OCI-LY3 (cell line): ENCODE measurements around the gene COLGALT1.

Source experiments
- H2AFZ ChIP-seq: fragments of 200-600, 300-600 bp; shearing (Covaris generic); 2 replicates; pipeline ENCODE4 v1.6.0; 2014; ENCODE audit warnings: antibody characterized with exemption, low read depth, low read length
- H3K27ac ChIP-seq: fragments of 200-600, 300-600 bp; sonication (generic); 2 replicates; pipeline ENCODE4 v1.5.1; 2014; ENCODE audit warnings: mild to moderate bottlenecking, low read length, moderate library complexity, mixed read lengths
- H3K27me3 ChIP-seq: fragments of 200-600, 300-600 bp; sonication (generic); 2 replicates; pipeline ENCODE4 v1.6.1; 2014; ENCODE audit warnings: low read depth, low read length, mixed read lengths
- H3K36me3 ChIP-seq: fragments of 200-600, 300-600 bp; sonication (generic); replicated peaks from 2 replicates; pipeline ENCODE3; 2014; ENCODE audit warnings: low read depth, low read length, mixed read lengths
- H3K4me1 ChIP-seq: fragments of 300-600, 200-600 bp; sonication (generic); 2 replicates; pipeline ENCODE4 v1.6.1; 2014; ENCODE audit warnings: low read length, mixed read lengths
- H3K4me2 ChIP-seq: fragments of 200-600, 300-600 bp; sonication (generic); 2 replicates; pipeline ENCODE4 v1.6.1; 2014; ENCODE audit warnings: low read length, mixed read lengths
- H3K4me3 ChIP-seq: fragments of 300-600, 200-600 bp; sonication (generic); 2 replicates; pipeline ENCODE4 v1.5.1; 2014; ENCODE audit warnings: antibody characterized with exemption, mild to moderate bottlenecking, low read length, moderate library complexity
- H3K79me2 ChIP-seq: fragments of 300-600, 200-600 bp; shearing (Covaris generic); 2 replicates; pipeline ENCODE4 v1.6.1; 2014; ENCODE audit warnings: mild to moderate bottlenecking, low read length, mixed read lengths
- H3K9ac ChIP-seq: fragments of 300-600, 200-600 bp; shearing (Covaris generic); 2 replicates; pipeline ENCODE4 v1.6.0; 2014; ENCODE audit warnings: mild to moderate bottlenecking, low read length, moderate library complexity
- H3K9me3 ChIP-seq: fragments of 200-600, 300-600 bp; shearing (Covaris generic); 2 replicates; pipeline ENCODE4 v1.6.1; 2014; ENCODE audit warnings: low read length, mixed read lengths; ENCODE audit not compliant: insufficient read depth
- H4K20me1 ChIP-seq: fragments of 200-600, 300-600 bp; sonication (generic); 2 replicates; pipeline ENCODE4 v1.6.1; 2016; ENCODE audit warnings: low read length, mixed read lengths; ENCODE audit not compliant: insufficient read depth
- EZH2phosphoT487 ChIP-seq: fragments of 200-600 bp; shearing (Covaris generic); IDR thresholded peaks from 2 replicates; pipeline ENCODE4 v1.6.1; 2018; ENCODE audit warnings: antibody characterized with exemption, mixed run types, low read depth
- TF ChIP-seq, protein P1 (sequence below): fragments of 200-600, 300-600 bp; sonication (generic); IDR thresholded peaks from 2 replicates; pipeline ENCODE4 v1.5.1; 2014; ENCODE audit warnings: antibody characterized with exemption, low read length, low read depth

Gene COLGALT1

DNA sequence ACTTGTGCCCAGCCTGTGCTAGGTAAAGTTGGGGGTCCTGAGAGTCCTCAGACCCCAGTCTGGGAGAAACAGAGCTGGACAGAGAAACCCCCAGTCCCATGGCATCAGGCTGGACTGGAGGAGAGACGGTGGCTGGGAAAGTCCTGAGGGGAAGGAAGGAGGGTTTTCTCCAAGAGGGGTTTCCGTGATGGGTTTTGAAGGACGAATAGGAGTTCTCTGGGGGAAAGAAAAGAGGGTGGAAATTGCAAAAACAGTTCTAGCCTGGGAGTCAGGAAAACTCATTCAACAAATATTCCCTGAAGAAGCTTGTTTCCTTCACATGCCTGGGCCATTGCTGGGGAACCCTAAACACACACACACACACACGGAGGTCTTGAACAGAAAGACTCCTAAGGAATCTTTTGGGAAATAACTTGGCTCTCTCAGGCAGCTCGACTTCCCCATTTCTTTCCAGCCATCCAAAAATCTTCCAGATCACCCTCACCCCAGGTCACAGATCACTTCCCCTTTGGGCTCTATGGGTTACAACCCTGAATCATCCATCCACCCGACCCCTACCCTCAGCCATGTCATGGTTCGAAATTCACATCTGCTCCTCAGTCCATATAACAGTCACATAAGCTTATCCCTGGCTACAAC lies 47.5 kb downstream of the COLGALT1 start:
- Histone ChIP-seq H2AFZ (no peak overlapping the region), H3K27me3 (peaks cover 44% of the 10 kb centered on the region), H3K36me3 (no peaks in the 10 kb centered on the region), H3K4me3 (no peak overlapping the region), H3K9me3 (no peaks in the 10 kb centered on the region), H3K4me1 (peaks cover 14% of the 10 kb centered on the region), H4K20me1 (no peaks in the 10 kb centered on the region), H3K27ac (no peak overlapping the region), H3K4me2 (no peak overlapping the region), H3K79me2 (no peaks in the 10 kb centered on the region), H3K9ac (no peak overlapping the region)
- TF ChIP-seq EZH2phosphoT487, result no peak
- TF ChIP-seq, protein P1, sequence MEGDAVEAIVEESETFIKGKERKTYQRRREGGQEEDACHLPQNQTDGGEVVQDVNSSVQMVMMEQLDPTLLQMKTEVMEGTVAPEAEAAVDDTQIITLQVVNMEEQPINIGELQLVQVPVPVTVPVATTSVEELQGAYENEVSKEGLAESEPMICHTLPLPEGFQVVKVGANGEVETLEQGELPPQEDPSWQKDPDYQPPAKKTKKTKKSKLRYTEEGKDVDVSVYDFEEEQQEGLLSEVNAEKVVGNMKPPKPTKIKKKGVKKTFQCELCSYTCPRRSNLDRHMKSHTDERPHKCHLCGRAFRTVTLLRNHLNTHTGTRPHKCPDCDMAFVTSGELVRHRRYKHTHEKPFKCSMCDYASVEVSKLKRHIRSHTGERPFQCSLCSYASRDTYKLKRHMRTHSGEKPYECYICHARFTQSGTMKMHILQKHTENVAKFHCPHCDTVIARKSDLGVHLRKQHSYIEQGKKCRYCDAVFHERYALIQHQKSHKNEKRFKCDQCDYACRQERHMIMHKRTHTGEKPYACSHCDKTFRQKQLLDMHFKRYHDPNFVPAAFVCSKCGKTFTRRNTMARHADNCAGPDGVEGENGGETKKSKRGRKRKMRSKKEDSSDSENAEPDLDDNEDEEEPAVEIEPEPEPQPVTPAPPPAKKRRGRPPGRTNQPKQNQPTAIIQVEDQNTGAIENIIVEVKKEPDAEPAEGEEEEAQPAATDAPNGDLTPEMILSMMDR, result no peak

DNA sequence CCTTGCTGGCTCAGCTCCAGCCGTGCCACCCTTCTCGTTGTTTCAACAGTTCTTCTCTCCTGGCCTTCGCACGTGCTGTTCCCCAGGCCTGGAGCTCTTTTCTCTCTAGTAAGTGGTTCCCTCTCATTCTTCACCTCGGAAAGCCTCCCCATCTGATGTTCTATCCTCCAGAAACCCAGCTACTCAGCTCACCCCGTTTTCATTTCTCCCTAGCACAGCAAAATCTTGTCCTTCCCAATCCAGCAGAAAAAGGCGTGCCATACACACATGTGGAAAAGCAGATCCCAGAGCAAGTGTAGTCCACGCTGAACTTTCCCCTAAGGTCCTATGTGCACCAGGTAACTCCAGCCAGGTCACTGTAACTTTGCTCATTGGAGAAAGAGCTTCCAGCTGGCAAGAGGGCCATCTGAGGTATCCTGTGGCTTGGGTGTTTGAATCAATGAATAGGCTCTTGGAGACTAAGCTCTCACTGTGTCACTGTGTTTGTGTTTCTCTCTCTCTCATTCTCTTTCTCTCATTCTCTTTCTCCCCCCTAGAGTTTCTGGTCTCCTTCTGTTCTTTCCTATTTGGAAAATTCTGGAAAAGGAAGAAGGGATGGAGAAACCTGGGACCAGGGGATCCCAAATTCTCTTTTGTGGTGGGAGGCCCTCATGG lies 49.0 kb downstream of the COLGALT1 start:
- Histone ChIP-seq H3K9ac (no peak overlapping the region), H3K4me3 (no peak overlapping the region), H4K20me1 (no peaks in the 10 kb centered on the region), H2AFZ (no peak overlapping the region), H3K4me2 (no peak overlapping the region), H3K27me3 (peaks cover 38% of the 10 kb centered on the region), H3K36me3 (no peaks in the 10 kb centered on the region), H3K4me1 (peaks cover 14% of the 10 kb centered on the region), H3K9me3 (no peaks in the 10 kb centered on the region), H3K79me2 (no peaks in the 10 kb centered on the region), H3K27ac (no peak overlapping the region)
- TF ChIP-seq EZH2phosphoT487, result no peak
- TF ChIP-seq, protein P1, result no peak

DNA sequence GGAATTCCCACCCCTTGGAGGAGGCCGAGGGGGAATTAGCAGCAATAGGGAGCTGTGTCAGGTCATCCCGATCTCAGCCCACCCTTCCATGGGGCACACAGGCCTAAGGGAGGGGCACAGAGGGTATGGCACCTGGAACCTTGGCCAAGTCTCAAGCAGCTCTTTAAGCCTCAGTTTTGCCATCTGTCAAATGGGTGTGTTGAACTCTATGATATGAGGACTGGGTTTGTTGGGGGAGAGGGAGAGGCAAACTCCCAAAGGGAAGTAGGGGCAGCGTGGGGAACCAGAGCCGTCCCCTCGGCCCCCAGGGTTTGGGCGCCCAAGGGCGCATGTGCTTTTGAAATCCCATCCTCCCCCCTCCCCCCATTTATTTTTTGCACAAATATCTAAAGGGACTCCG lies 49.7 kb downstream of the COLGALT1 start:
- Histone ChIP-seq H3K27me3 (peaks cover 35% of the 10 kb centered on the region), H3K4me2 (peak overlapping the region; percentile 71), H3K9ac (peak overlapping the region; percentile 52), H4K20me1 (no peaks in the 10 kb centered on the region), H3K27ac (0 out of 2 replicates have a peak overlapping the region, but pooled peaks have one; percentile 77), H2AFZ (no peak overlapping the region), H3K79me2 (no peaks in the 10 kb centered on the region), H3K36me3 (no peaks in the 10 kb centered on the region), H3K4me3 (peak overlapping the region; percentile 76), H3K9me3 (no peaks in the 10 kb centered on the region), H3K4me1 (peaks cover 14% of the 10 kb centered on the region)
- TF ChIP-seq, protein P1, result no peak
- no peak for TF ChIP-seq EZH2phosphoT487

- TF ChIP-seq EZH2phosphoT487, result no peak
- TF ChIP-seq, protein P1, result peak; percentile 46
- peak overlapping the region; percentile 77 for H3K27ac ChIP-seq
- peak overlapping the region; percentile 76 for H3K4me3 ChIP-seq
- peaks cover 14% of the 10 kb centered on the region for H3K4me1 ChIP-seq
- no peaks in the 10 kb centered on the region for H3K36me3 ChIP-seq
- H3K9ac ChIP-seq, result peak overlapping the region; percentile 72
- peaks cover 34% of the 10 kb centered on the region for H3K27me3 ChIP-seq
- peak overlapping the region; percentile 71 for H3K4me2 ChIP-seq
- H3K9me3 ChIP-seq, result no peaks in the 10 kb centered on the region
- no peaks in the 10 kb centered on the region for H3K79me2 ChIP-seq
- H2AFZ ChIP-seq, result peak overlapping the region; percentile 40
- no peaks in the 10 kb centered on the region for H4K20me1 ChIP-seq
Measured at GRCh38 chr19:17605761-17606589, 50.5 kb downstream of the COLGALT1 start.
